H1 (cell line): Measurements from ENCODE around the gene ZNF45.

ENCODE experiments used
- ASH2L ChIP-seq: fragments of 200-600, 300-600 bp; sonication (generic); IDR thresholded peaks from one replicate; pipeline ENCODE4 v1.7.1; 2017; ENCODE audit warnings: low read length
- ATF2 ChIP-seq: IDR thresholded peaks from 2 replicates; pipeline ENCODE4 v1.6.1; 2012; ENCODE audit warnings: low read length, inconsistent platforms
- BRCA1 ChIP-seq: IDR thresholded peaks from 2 replicates; pipeline ENCODE4 v1.6.1; 2012; ENCODE audit warnings: low read depth, low read length, improper control_type of control experiment
- CTCF ChIP-seq, 3 experiments: IDR thresholded peaks; 1 replicate in 2 of 3; 2 replicates in 1 of 3; pipeline versions ENCODE4 v1.5.1 to v1.6.1; 2011; ENCODE audit warnings: low read length in 3 of 3, mild to moderate bottlenecking in 3 of 3, inconsistent platforms in 2 of 3, low read depth in 1 of 3, moderate library complexity in 1 of 3; ENCODE audit not compliant: insufficient read depth in 1 of 3; ENCODE audit errors: control extremely low read depth in 1 of 3
- EZH2 ChIP-seq: fragments of 200-600 bp; sonication (generic); IDR thresholded peaks from 2 replicates; pipeline ENCODE4 v1.7.1; 2012; ENCODE audit warnings: low read depth, mild to moderate bottlenecking, moderate library complexity, low read length, inconsistent platforms; ENCODE audit not compliant: severe bottlenecking
- JUN ChIP-seq: IDR thresholded peaks from 2 replicates; pipeline ENCODE4 v1.6.1; 2011; ENCODE audit warnings: low read depth, mild to moderate bottlenecking, improper control_type of control experiment, low read length
- KDM5A ChIP-seq: fragments of 200-600 bp; IDR thresholded peaks from 2 replicates; pipeline ENCODE4 v1.7.1; 2012; ENCODE audit warnings: mild to moderate bottlenecking, low read length, inconsistent platforms, mixed read lengths
- MAX ChIP-seq: IDR thresholded peaks from 2 replicates; pipeline ENCODE4 v1.6.1; 2012; ENCODE audit warnings: inconsistent platforms
- POLR2AphosphoS5 ChIP-seq: IDR thresholded peaks from 2 replicates; pipeline ENCODE4 v1.6.1; 2011; ENCODE audit warnings: low read depth, low read length
- SP1 ChIP-seq: IDR thresholded peaks from 2 replicates; pipeline ENCODE4 v1.6.1; 2011; ENCODE audit warnings: low read depth, low read length
- SRF ChIP-seq: IDR thresholded peaks from 2 replicates; pipeline ENCODE4 v1.6.1; 2011; ENCODE audit warnings: mild to moderate bottlenecking, low read depth, low read length, moderate library complexity

GRCh38 chr19:43966079-43966694 is 31.1 kb upstream of the ZNF45 start:
- TF ChIP-seq CTCF (IDR thresholded peaks at IDR 0.05; ENCODE audit: control extremely low read depth in 1 of 3, insufficient read depth in 1 of 3, low read depth in 1 of 3, low read length in 3 of 3), result no peak
- no peak for TF ChIP-seq SRF
- no peak for TF ChIP-seq POLR2AphosphoS5
- TF ChIP-seq BRCA1, result no peak
- no peak for TF ChIP-seq ASH2L
- TF ChIP-seq KDM5A, result no peak
- no peak for TF ChIP-seq SP1
- no peak for TF ChIP-seq JUN
- TF ChIP-seq MAX, result no peak
- TF ChIP-seq ATF2, result no peak
- no peak for TF ChIP-seq EZH2
